ENCODE data around the gene CAPRIN2. TPM values are rescaled to one million over a fixed set of nuclear protein-coding genes. Genes with fewer than 3 reads are reported as not detected.

Gene CAPRIN2
- polyA plus RNA-seq, 5 donors: 39.0 to 67.0 (median 45.9) TPM

DNA sequence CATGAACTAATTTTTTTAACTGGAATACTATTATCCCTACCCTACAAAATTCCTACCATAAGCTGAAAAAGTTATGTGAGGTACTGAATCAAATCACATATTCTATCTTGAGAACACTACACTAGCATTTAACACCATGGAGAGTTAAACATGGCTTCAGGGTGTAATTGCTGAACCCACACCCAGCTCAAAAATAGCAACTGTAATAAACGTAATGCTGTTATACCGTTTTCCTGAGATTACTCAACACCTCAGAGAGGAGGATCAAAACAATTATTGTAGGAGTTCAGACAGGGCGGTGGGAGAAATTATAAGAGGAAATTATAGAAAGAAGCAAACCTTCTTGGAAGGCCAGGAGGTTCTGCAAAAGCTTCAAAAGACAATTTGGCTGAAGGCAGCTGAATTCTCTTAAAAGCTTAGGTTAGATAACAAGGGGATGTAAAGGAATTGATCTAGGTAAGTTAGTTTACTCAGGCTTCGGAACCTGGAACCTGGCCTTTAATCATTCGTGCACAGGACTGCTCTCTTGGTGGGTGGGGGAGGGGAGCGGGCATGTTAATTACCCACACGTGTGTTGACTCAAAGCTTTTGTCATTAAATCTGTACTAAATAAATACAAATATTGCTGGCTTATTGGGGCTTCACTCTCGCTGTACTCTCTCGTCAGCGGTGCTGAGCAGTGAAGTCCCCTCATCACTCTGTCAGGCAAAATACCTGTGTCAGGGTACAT lies 47.0 kb downstream of the CAPRIN2 start:
- no peak for DNase-seq

DNA sequence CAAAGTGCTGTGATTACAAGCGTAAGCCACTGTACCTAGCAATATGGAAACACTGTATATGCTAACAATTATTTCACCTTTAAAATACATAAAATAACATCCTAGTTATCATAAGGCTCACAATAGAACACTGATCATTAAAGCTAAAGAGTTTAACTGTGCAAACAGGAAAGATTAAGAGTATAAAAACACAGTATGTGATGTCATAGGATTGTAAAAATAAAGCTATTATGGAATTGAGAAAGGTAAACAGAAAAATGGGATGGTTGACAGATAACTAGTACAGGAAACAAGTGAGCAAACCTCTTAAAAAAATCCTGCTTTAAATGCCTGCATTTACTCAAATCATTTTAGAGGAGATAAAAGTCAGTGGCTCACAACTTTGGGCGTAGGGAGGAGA lies 48.3 kb downstream of the CAPRIN2 start:
- no peak for DNase-seq

DNA sequence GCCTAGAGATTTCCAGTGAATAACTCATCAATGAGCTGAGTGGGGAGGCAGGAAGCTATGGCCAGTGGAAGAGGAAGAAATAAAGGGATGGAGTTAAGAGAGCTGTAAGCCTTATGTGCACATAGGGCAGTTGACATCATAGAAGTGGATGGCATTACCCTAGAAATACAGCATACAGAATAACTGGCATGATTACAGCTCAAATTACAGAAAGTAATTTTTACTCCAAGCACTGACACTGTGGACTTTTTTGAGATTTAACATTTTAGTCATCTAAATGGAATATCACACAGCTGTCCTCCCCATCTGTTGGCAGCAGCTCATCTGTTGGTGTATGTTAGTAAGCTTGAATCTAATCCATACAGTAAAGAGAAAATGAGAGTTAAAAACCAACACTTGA lies 53.7 kb downstream of the CAPRIN2 start:
- no peak for DNase-seq

DNA sequence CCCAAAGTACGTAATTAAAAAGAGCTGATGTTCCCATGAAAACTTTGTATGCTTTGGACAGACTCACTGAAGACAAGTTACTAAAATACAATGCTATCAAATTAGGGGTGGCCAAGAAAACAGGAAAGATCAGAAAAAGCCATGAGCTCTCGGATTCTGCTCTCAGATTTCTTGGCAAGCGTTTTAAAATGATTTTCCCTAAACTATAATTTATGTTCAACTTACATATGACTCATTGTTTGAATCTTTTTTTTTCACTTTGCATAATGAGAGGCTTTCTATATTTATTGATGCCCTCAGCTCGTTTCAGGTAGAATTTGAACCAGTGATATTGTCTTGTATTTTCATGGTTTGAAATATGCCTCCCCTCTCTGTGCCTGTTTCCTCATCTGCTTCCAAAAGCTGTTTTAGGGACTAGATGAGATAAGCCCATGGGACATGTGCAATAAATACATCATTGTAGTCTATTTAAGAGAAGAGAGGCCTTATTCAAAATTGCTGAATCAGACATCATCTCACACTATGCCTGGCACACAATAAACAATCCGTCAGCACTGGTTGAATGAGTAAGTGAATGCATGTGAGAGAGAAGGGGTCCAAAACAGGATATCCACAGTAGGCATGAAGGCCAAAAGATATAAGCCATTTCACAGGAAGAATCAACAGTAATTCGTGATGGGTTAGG lies 54.4 kb downstream of the CAPRIN2 start:
- no peak for DNase-seq

DNA sequence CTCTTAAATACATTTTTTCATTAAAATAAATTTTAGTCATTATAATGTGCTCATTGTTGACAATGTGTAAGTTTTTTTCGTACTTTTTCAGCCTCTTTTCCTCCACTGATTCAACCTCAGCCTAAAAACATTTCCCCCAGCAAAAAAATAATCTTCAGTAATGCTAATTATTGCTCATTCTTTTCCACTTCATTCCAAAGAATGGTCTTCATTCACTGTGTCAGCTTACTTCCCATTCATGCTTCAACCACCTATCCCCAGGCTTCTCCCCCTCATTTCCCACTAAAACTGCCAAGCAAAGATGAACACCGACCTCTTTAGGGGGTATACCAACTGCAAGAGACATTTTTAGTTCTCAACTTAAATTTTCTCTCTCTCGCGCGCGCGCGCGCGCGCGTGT lies 56.4 kb downstream of the CAPRIN2 start:
- DNase-seq: no peak

DNA sequence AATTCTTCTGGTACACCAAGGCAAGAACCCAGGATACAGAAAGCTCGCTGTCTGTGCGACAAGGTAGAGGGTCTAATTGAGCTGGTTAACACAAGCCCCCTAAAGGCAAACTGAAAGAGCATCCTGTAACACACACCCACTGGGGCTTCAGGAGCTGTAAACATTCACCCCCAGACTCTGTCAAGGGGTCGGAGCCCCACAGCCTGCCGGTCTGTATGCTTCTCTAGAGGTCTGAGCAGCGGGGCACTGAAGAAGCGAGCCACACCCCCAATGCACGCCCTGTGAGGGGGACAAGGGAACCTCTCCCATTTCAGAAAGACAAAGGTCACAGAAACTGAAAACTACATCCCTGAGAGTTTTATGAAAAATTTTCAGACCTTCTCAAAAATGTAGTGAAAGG lies 57.8 kb downstream of the CAPRIN2 start:
- no peak for DNase-seq

DNA sequence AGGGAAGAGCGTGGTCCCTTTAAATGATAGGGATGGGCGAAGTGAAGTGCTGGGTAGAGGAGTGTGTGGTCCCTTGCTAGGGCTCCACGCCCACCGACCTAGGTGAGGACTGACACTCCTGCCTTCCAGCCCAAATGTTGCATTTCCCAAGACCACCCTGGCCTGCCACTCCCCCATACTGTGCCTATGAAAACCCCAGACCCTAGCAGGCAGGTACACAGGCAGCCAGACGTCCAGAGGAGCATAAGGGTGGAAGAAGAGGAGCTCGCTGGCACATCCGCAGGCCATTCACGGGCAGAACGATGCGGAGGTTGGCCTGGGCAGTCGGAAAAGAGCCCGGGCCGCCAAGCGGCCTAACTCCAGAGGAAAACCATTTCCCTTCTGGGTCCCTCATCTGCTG lies 58.3 kb downstream of the CAPRIN2 start:
- DNase-seq: no peak

DNA sequence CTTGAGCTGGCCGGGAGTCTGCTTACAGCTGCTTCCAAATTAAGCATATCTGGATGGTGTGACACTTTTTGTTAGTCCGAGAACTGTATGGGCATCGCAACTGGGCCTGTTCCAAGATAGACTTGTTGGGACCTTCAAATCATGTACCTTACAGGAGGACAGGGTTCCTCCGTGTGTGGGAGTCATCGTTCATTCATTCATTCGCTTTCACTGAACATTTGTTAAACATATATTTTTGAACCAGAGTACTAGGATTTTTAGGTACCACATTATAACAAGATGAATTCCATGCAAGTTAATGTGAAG lies 58.7 kb downstream of the CAPRIN2 start:
- no peak for DNase-seq

DNA sequence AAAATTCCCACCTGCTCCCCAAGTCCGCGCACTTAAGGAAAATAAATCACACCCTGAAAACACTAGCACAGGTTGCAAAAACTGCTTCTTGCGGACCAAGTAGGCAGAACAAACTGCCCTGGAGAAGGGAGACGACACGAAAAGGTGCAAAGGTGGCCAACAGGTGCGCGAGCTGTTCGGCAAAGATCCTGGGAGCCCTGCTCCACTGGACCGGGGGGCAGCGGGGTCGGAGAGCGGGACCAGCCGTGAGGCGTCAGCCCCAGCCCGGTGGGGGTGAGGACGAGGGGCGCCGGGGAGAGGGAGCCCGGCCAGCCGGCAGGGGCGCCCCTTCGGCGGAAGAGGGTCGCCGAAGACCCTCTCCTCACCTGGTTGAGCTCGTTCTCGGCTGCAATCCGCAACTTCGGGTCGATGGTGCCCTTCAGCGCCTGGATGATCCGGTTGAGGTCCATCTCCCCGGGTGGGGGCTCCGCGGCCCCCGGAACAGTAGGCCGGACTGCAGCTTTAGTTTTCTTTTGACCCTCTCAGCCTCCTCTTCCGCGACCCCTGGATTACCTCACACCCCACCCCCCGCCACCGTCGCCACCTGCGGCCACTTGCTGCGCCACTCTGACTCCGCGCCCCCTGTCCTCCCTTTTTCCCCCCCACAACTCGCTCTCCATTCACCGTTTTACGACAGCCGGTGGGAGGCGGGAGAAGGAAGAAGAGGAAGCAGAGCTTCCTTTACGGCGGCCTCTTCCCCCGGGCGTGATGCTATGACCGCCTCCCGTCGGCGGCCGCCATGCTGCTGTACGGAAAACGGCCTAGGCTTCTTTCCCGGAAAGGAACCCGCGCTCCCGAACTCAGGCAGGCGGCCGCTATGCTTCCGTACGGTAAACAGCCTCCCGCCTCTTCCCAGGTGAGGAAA lies 59.3 kb downstream of the CAPRIN2 start, which contains the start of gene IPO8:
IPO8 (minus strand) TSS at position 671 of the 904 bp plus-strand sequence; CDS start at position 449, 222 bp downstream.
- DNase-seq: peak; percentile 89

DNA sequence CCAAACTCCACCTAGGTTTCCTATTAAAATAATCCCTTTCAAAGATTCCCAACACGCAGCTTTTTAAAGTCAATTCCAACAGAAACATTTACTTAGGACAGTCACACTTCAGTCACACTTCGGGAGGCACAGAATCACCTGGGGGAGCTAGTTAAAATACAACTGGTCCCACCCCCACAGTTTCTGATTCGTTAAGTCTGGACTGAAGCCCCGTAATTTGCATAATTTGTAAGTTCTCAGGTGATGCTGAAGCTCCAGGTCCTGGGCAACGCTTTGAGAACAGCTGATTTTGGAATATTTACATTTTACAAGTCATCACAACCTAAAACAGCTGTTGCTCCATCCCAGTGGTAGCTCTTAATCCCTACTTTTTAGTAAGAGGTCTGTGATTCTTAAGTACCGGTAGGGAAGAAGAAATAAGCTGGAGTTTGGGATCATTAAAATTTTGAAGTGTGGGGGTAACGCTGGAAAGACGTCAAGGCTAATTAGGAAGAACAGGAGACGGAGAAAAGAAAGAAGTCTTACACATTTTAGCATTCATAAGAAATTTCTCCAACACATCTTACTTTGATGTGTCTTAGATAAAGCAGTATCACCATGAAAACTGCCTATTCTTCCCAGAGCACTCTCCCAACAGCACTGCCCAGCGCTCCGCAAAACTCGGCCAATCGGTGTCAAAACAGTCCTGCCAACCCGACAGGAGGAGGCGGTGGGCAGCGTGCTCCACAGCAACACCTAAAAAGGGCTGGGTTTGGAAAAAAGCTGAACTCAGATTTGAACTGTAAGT lies 60.1 kb downstream of the CAPRIN2 start:
- peak in 1 of 2 donors; percentile 32 for DNase-seq

DNA sequence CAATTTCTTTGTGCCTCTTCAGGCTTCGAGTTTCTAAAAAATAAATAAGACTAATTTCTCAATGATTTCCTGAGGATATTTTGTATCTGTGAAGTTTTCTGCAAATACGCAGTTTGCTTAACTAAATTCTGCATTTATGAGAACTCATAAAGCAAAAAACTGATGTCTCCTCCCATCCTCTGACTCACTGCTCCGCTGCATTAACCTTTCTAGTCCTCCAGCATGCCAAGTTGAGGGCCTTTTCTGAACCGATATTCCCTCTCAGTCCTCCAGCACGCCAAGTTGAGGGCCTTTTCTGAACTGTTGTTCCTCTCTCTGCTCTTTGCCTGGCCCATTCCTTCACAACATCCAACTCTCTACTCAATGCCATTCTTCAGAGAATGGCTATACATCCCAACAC lies 62.3 kb downstream of the CAPRIN2 start:
- no peak for DNase-seq

DNA sequence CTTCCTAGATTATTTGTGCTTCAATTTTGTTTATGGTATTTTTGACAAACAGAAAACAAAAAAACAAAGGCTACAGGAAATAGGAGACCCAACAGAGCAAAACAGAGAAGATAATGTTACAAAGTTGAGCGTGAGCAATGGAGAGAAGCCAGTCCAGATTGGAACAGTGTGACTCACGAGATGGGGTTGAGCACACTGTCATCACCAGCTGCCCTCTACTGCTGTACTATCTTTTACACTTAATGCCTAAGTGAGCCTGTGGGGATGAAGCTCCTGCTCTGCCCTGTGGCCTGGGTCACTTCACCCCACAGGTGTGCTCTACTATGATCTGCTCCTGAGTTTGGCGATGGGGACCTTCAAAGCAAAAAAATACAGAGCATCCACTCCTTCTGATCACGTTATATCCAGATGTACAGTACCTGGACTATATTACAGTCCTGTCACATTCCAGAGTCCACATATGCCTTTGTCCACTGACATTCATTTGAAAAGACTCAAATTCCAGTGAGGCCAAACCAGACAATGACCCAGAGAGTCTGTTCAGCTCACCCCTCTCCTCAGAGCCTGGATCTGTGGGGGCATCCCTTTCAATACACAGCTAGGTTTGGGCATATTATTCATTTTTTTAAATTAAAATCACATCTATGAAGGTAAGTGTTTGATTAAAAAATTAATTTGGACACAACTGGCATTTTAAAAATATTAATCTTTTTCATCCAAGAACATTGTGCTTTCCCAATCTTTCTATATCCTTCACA lies 63.5 kb downstream of the CAPRIN2 start:
- no peak for DNase-seq

DNA sequence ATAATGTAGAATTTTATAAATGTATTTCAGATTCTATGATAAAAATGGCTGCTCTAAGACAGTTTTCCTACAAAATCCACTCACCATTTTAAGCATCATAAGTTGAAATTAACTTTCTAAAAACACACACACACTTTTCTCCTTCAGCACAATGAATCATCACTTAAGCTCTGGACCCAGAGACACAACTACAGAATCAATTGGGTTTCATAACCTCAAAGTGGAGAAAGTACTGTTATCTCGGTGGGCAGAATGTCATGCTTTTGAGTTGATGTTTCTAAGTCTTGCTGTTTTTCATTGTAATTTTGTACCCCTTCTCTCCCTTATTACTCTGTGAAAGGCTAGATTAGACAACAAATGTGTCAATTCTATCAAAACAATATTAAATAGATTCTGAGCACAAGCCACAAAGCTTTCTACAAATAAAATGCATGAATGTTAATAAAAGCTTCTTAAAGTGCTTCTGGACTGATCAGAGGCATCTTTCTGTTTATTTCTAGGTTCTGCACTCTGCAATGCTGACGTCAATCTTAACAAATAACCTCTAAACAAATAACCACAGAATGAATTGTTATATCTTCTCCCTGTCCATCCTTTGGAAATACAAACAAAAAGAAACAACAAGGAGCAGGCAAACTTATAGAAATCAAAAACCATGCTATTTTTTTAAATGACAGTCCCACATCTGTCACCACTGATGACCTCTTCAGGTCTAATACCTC lies 67.3 kb downstream of the CAPRIN2 start:
- DNase-seq: no peak

DNA sequence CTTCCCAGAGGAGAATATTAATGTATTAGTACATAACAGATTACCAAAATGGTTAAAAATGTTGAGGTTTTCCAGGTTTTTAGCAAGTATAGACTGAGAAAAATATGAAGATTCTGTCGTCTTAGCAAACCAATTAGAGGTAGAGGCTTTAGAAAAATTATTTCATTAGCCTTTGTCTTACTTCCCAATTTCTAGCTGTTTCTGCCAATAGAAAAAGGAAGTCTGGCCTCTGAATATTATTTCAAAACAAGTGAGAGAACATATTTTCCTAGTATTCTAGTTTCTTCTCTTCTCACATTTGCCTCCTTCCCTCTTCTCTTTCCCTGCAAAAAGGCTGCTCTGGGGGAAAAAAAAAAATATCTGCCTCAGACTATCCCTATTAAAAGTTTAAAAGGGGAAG lies 75.5 kb downstream of the CAPRIN2 start:
- DNase-seq: no peak

DNA sequence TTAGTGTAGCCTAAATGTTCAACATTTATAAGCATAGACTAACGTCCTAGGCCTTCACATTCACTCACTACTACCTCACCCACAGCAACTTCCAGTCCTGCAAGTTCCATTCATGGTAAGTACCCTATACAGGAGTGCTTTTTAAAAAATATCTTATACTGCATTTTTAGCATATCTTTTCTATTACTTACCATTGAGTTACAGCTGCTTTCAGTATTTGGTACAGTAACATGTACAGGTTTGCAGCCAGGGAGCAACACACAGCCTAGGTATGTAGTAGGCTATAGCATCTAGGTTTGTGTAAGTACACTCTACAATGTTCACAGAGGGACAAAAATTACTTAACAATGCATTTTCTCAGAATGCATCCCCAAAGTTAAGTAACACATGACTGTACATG lies 76.5 kb downstream of the CAPRIN2 start:
- no peak for DNase-seq

DNA sequence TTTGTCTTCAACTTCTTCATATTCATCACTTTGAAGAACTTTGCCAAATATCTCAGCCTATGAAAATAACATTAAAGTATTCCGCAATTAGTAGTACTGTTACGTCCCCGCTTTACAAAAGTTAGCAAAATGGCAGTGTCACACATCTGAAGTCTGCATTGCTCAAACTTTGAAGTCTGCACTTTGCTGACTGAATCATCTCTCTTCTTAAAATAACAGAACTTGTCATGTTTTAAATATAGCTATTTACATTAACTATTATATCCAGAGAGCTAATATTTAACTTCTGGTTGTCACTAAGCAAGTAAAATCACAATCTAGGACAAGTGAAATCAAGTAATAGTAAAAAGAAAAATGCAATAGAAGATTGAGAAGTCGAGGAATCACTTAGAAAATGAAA lies 93.5 kb downstream of the CAPRIN2 start:
- DNase-seq: no peak
